Lung (tissue), 12 donors: ENCODE data around the gene TMEM202. TPM values are rescaled to one million over a fixed set of nuclear protein-coding genes. Genes with fewer than 3 reads are reported as not detected.
"Not testable (repeated sequence)": the region's sequence is repeated elsewhere in the genome, so short reads cannot be mapped to it uniquely, and the experiment has no call there.

Experiments used
- ATAC-seq: fragments of 200-7000 bp; cut with Tn5 transposase; one replicate; pipeline ENCODE4 v1.9.1; 2020; ENCODE audit warnings: moderate number of reproducible peaks; ENCODE audit not compliant: insufficient read depth, low FRiP score
- DNase-seq, 3 donors: peaks; one replicate each; pipeline ENCODE4 v3.0.0-alpha.2; 2013 to 2017
- H3K27ac ChIP-seq, 2 donors: one replicate each; pipeline ENCODE4 v1.5.1; 2013; ENCODE audit warnings: mild to moderate bottlenecking in 2 of 2, moderate library complexity in 2 of 2, control low read depth in 1 of 2, inconsistent platforms in 1 of 2, low read depth in 1 of 2, low read length in 1 of 2
- H3K27me3 ChIP-seq, 3 donors: one replicate each; pipeline ENCODE4 v1.5.1; 2013; ENCODE audit warnings: low read length in 2 of 3; ENCODE audit not compliant: control insufficient read depth in 3 of 3, insufficient read depth in 3 of 3
- H3K36me3 ChIP-seq, 4 donors: one replicate each; pipeline ENCODE4 v1.5.1; 2013; ENCODE audit warnings: low read length in 4 of 4, mild to moderate bottlenecking in 1 of 4, moderate library complexity in 1 of 4; ENCODE audit not compliant: control insufficient read depth in 4 of 4, insufficient read depth in 4 of 4
- H3K4me1 ChIP-seq, 5 donors: one replicate each; pipeline ENCODE4 v1.5.1; 2013; ENCODE audit warnings: low read length in 5 of 5, mild to moderate bottlenecking in 2 of 5, moderate library complexity in 1 of 5; ENCODE audit not compliant: control insufficient read depth in 5 of 5, insufficient read depth in 5 of 5
- H3K4me3 ChIP-seq: one replicate; pipeline ENCODE4 v1.5.1; 2013; ENCODE audit warnings: mild to moderate bottlenecking, control low read depth, moderate library complexity
- H3K9ac ChIP-seq, 2 donors: one replicate each; pipeline ENCODE4 v1.5.1; 2013; ENCODE audit warnings: low read length in 2 of 2, control low read depth in 1 of 2; ENCODE audit not compliant: insufficient read depth in 1 of 2
- H3K9me3 ChIP-seq, 4 donors: one replicate each; pipeline ENCODE4 v1.5.1; 2013; ENCODE audit warnings: low read length in 3 of 4, mild to moderate bottlenecking in 1 of 4, moderate library complexity in 1 of 4; ENCODE audit not compliant: control insufficient read depth in 4 of 4, insufficient read depth in 3 of 4
- WGBS, 2 donors: extraction: QIAGEN DNeasy Blood & Tissue Kit; methylation state at CpG; one replicate each; pipeline ENCODE4 v1.1.7; 2013; 5-methylcytosine and 5-hydroxymethylcytosine counted together
- polyA plus RNA-seq, 2 donors: library from polyadenylated mRNA; stranded (reverse); fragments of 200-250 nt; gene quantifications; one replicate each; pipeline ENCODE4 v1.2.1, GENCODE V29; 2013
- total RNA-seq, 2 donors: library from RNA; depleted of rRNA in 1 of 2; stranded (reverse); fragments of >200 nt in 1 of 2; gene quantifications; one replicate each; pipeline ENCODE4 v1.2.1, GENCODE V29; 2014 to 2021
- TF ChIP-seq, protein P1 (sequence below): IDR thresholded peaks from 2 replicates; pipeline ENCODE4 v1.5.1; 2012; ENCODE audit warnings: mild to moderate bottlenecking; ENCODE audit errors: control extremely low read depth, extremely low read depth
- donor health status: control.
- donor health status: control.
- donor health status: Bipolar disorder and iron deficiency.
- donor health status: healthy.
- donor health status: DM: yes; HTN: yes; CAD: no.

Gene TMEM202
- total and polyA plus RNA-seq, 4 donors = not detected

DNA sequence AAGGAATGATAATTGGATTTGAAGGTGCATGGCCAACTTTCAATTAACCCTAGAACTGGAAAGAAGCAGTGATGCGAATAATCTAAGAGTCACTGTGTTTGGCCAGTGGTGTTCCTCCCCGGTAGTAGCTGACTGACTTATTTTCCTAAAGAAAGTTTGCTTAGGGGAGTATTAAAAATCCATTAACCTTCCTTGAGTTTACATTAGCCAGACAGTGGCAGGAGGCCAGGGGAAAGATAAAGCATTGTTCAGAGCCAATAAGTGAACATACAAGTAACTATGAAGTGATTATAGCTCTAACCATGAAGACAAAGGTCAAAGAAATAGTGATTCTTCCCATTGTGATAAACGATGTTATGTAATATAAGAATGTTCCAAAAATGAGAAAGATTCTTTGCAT, 8.9 kb upstream of the TMEM202 start:
- ATAC-seq = no peak
- no peak overlapping the region for H3K4me3 ChIP-seq
- peaks cover 0 to 5% (median 2%) of the 10 kb centered on the region in 3 donors for H3K27me3 ChIP-seq
- no peak overlapping the region for H3K9ac ChIP-seq
- no peaks in the 10 kb centered on the region for H3K36me3 ChIP-seq
- 48 to 67% methylated on average over 3 of the region's 3 CpGs for WGBS, 2 donors
- no peak overlapping the region for H3K27ac ChIP-seq
- TF ChIP-seq, protein P1, sequence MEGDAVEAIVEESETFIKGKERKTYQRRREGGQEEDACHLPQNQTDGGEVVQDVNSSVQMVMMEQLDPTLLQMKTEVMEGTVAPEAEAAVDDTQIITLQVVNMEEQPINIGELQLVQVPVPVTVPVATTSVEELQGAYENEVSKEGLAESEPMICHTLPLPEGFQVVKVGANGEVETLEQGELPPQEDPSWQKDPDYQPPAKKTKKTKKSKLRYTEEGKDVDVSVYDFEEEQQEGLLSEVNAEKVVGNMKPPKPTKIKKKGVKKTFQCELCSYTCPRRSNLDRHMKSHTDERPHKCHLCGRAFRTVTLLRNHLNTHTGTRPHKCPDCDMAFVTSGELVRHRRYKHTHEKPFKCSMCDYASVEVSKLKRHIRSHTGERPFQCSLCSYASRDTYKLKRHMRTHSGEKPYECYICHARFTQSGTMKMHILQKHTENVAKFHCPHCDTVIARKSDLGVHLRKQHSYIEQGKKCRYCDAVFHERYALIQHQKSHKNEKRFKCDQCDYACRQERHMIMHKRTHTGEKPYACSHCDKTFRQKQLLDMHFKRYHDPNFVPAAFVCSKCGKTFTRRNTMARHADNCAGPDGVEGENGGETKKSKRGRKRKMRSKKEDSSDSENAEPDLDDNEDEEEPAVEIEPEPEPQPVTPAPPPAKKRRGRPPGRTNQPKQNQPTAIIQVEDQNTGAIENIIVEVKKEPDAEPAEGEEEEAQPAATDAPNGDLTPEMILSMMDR = no peak
- DNase-seq = no peak
- no peaks in the 10 kb centered on the region for H3K4me1 ChIP-seq
- no peaks in the 10 kb centered on the region for H3K9me3 ChIP-seq

DNA sequence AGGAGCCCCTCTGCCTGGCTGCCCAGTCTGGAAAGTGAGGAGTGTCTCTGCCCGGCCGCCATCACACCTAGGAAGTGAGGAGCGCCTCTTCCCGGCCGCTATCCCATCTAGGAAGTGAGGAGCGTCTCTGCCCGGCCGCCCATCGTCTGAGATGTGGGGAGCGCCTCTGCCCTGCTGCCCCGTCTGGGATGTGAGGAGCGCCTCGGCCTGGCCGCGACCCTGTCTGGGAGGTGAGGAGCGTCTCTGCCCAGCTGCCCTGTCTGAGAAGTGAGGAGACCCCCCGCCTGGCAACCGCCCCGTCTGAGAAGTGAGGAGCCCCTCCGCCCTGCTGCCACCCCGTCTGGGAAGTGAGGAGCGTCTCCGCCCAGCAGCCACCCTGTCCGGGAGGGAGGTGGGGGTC, 1.8 kb upstream of the TMEM202 start:
- H3K4me3 ChIP-seq, H3K27ac ChIP-seq, H3K27me3 ChIP-seq, DNase-seq, ATAC-seq, H3K36me3 ChIP-seq, H3K4me1 ChIP-seq, H3K9me3 ChIP-seq, H3K9ac ChIP-seq: not testable (repeated sequence)
- WGBS, 2 donors = 96 to 97% methylated on average over 19 to 24 of the region's 24 CpGs

DNA sequence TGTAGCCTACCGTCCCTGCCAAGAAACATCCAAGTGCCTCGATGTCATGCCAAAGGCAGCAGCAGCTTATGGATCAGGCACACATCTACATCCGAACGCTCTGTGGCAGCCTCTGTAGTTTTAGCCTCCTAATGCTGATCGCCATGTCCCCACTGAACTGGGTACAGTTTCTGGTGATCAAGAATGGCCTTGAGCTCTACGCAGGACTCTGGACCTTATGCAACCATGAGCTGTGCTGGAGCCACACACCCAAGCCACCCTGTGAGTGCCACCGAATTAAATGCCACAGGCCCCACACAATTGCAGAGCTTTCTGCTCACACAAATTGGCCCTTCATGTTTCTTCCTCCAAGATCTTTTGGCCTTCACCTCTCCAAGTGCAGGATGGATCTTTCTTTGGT, 543 bp downstream of the TMEM202 start:
- H3K27me3 ChIP-seq = peaks cover 0 to 6% (median 5%) of the 10 kb centered on the region in 3 donors
- no peak overlapping the region for H3K9ac ChIP-seq
- ATAC-seq (no peak), DNase-seq (no peak)
- no peak overlapping the region for H3K4me3 ChIP-seq
- peaks cover 0 to 3% (median 0%) of the 10 kb centered on the region in 4 donors for H3K9me3 ChIP-seq
- peaks cover 0 to 1% (median 0%) of the 10 kb centered on the region in 5 donors for H3K4me1 ChIP-seq
- TF ChIP-seq, protein P1 = no peak
- H3K27ac ChIP-seq = no peak overlapping the region
- no peaks in the 10 kb centered on the region for H3K36me3 ChIP-seq
- WGBS, 2 donors = 94 to 96% methylated on average over 7 of the region's 7 CpGs

DNA sequence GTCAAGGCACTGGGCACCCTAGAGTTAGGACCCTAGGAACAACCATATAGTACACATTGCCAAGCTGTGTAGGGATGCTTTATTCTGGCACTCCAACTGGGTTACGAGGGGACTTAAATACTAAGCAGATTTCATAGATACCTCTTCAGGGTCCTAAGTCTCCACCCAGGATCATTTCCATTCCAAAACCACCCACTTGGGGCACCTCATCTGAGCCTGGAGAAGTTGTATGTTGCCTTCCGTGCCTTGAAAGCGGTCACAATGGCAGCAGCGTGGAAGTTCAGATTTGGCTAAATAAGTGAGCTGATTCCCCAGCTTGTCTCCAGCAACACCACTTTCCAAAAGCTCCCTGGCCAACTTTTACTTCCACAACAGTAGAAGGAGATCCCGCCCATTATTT, 4.6 kb downstream of the TMEM202 start:
- Histone ChIP-seq H3K9ac (no peak overlapping the region), H3K4me3 (no peak overlapping the region), H3K9me3 (peaks cover 0 to 3% (median 0%) of the 10 kb centered on the region in 4 donors), H3K27ac (no peak overlapping the region), H3K27me3 (peaks cover 0 to 10% (median 5%) of the 10 kb centered on the region in 3 donors), H3K4me1 (peaks cover 0 to 1% (median 0%) of the 10 kb centered on the region in 5 donors), H3K36me3 (no peaks in the 10 kb centered on the region)
- no peak for DNase-seq
- ATAC-seq = no peak
- TF ChIP-seq, protein P1 = no peak
- WGBS, 2 donors = 76 to 87% methylated on average over 5 of the region's 5 CpGs
